HepG2 (cell line): ENCODE data around the gene U2AF2. TPM values are rescaled to one million over a fixed set of nuclear protein-coding genes. Genes with fewer than 3 reads are reported as not detected.

Experiments used
- AKNA ChIP-seq: sonication (generic); formaldehyde crosslinking; IDR thresholded peaks from 2 replicates; pipeline ENCODE4 v1.4.0; 2020; ENCODE audit warnings: missing genetic modification reagents, borderline replicate concordance
- DNMT1 ChIP-seq: sonication (generic); formaldehyde crosslinking; IDR thresholded peaks from 2 replicates; pipeline ENCODE4 v1.5.1; 2020; ENCODE audit warnings: mild to moderate bottlenecking, missing genetic modification reagents
- GPBP1L1 ChIP-seq: sonication (generic); formaldehyde crosslinking; IDR thresholded peaks from 2 replicates; pipeline ENCODE4 v1.5.0; 2020; ENCODE audit warnings: mild to moderate bottlenecking, missing genetic modification reagents
- HNF4G ChIP-seq, 2 experiments: sonication (generic) in 1 of 2; formaldehyde crosslinking in 1 of 2; IDR thresholded peaks; 2 replicates each; pipeline versions ENCODE4 v1.4.0 to v1.6.1; 2011 to 2020; ENCODE audit warnings: borderline replicate concordance in 2 of 2, low read depth in 2 of 2, mild to moderate bottlenecking in 2 of 2, low read length in 1 of 2, missing genetic modification reagents in 1 of 2, moderate library complexity in 1 of 2
- HNRNPK ChIP-seq: fragments of 200-400 bp; formaldehyde crosslinking; IDR thresholded peaks from 2 replicates; pipeline ENCODE4 v1.6.1; 2018; ENCODE audit warnings: low read length, low read depth, moderate library complexity, mild to moderate bottlenecking; ENCODE audit not compliant: poor library complexity, severe bottlenecking
- JARID2 ChIP-seq: sonication (generic); formaldehyde crosslinking; IDR thresholded peaks from 2 replicates; pipeline ENCODE4 v1.8.1; 2023; ENCODE audit warnings: missing genetic modification reagents, inconsistent platforms; ENCODE audit not compliant: insufficient replicate concordance
- LCORL ChIP-seq, 2 experiments: fragments of 450-650 bp in 1 of 2; sonication (generic) in 1 of 2; formaldehyde crosslinking in 1 of 2; IDR thresholded peaks; 2 replicates each; pipeline versions ENCODE4 v1.5.0 to v1.6.1; 2017 to 2020; ENCODE audit warnings: antibody characterized with exemption in 1 of 2, missing genetic modification reagents in 1 of 2
- TSC22D2 ChIP-seq: sonication (generic); formaldehyde crosslinking; IDR thresholded peaks from 2 replicates; pipeline ENCODE4 v1.5.1; 2020; ENCODE audit warnings: missing genetic modification reagents, mild to moderate bottlenecking, borderline replicate concordance
- USF2 ChIP-seq, 2 experiments: sonication (generic) in 1 of 2; formaldehyde crosslinking in 1 of 2; IDR thresholded peaks; 2 replicates each; pipeline versions ENCODE4 v1.5.1 to v1.6.1; 2011 to 2020; ENCODE audit warnings: borderline replicate concordance in 1 of 2, low read depth in 1 of 2, low read length in 1 of 2, mild to moderate bottlenecking in 1 of 2, missing genetic modification reagents in 1 of 2, moderate library complexity in 1 of 2
- ZBTB3 ChIP-seq: sonication (generic); formaldehyde crosslinking; IDR thresholded peaks from 2 replicates; pipeline ENCODE4 v1.4.0; 2020; ENCODE audit warnings: low read depth, mild to moderate bottlenecking, moderate library complexity, missing genetic modification reagents, borderline replicate concordance
- ZNF563 ChIP-seq: sonication (generic); formaldehyde crosslinking; IDR thresholded peaks from 2 replicates; pipeline ENCODE4 v1.8.0; 2022; ENCODE audit warnings: mild to moderate bottlenecking, moderate library complexity, missing genetic modification reagents
- ZNF749 ChIP-seq: sonication (generic); formaldehyde crosslinking; IDR thresholded peaks from 2 replicates; pipeline ENCODE4 v1.8.0; 2022; ENCODE audit warnings: mild to moderate bottlenecking, missing genetic modification reagents, moderate library complexity, borderline replicate concordance
- polyA plus RNA-seq, 8 experiments: library from polyadenylated mRNA; depleted of rRNA in 3 of 8; stranded (reverse) in 7 of 8; unstranded in 1 of 8; fragments of >200 nt; fragmentation: Illumina TruSeq in 4 of 8; extraction: Trizol in 4 of 8; gene quantifications; 2 replicates each; pipeline versions ENCODE4 v1.2.1 to v1.2.3, GENCODE V29; 2011 to 2016; ENCODE audit warnings: low read depth in 4 of 8, missing spikeins in 1 of 8, mixed read lengths in 1 of 8; ENCODE audit not compliant: insufficient read depth in 1 of 8
- total RNA-seq, 5 experiments: library from RNA; depleted of rRNA; stranded (reverse); fragments of >200 nt; fragmentation: Illumina TruSeq; extraction: Trizol; gene quantifications; 2 replicates each; pipeline ENCODE4 v1.2.3, GENCODE V29; 2016; ENCODE audit warnings: low read depth in 1 of 5
- TF ChIP-seq, protein P1 (sequence below): IDR thresholded peaks from 2 replicates; pipeline ENCODE4 v1.6.1; 2018; ENCODE audit warnings: missing genetic modification reagents
- TF ChIP-seq, protein P2 (sequence below): sonication (generic); formaldehyde crosslinking; IDR thresholded peaks from 2 replicates; pipeline ENCODE4 v1.8.1; 2022; ENCODE audit warnings: mild to moderate bottlenecking, missing genetic modification reagents

Gene U2AF2
- total and polyA plus RNA-seq, 2 of the 13 experiments (the other 11 are each of a cell fraction or from before 2014, with no cell fraction given): 84.3 to 124 TPM

DNA sequence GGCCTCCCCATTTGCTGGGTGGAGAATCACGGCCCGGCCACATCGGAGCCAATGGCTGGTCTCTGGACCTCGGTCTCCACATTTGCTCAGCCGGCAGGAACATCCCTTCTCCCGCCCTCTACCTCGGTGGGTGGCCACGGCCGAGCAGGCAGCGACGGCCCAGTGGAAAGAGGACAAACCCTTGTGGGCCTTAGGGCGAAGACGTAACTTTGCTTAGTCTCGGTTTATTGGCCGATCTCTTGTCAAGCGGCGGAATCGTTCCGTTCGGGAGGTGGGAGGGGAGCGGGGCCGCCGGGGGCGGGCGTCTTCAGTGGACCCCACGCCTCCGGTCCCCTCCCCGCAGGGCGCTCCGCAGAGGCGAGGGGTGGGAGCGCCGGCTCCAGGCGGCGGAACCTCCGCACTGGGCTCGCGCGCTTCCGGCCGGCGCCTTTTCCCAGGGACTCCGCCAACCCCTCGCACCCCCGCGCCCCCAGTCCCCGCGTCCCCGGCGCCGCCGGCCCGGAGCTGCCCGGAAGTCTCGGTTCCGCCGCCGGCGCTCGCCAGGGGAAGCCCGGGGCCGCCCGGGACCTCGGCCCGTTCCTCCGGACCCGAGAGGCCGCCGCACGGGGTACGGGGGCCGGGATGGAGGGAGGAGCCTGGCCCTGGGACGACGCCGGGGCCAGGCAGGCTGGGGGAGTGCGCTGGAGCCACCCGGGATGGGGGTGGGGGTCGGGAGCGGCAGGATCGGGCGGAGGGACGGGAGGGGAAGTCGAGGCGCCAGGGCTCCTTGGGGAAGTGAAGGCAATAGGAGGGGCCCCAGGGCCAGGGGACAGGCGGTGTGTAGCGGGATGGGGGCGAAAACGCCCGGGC is 14.0 kb upstream of the U2AF2 start, which contains the start of gene ZNF580 (continued):
- no peak for TF ChIP-seq LCORL (IDR thresholded peaks at IDR 0.05)
- peak; percentile 15; the same call in 1 of the 2 replicates for TF ChIP-seq LCORL (CRISPR knock-in tag; IDR thresholded peaks at IDR 0.05)
- peak; percentile 53; the same call in 1 of the 2 replicates for TF ChIP-seq ZBTB3 (CRISPR knock-in tag)
- no peak for TF ChIP-seq ZNF749
- TF ChIP-seq HNRNPK: peak; percentile 82
- no peak for TF ChIP-seq GPBP1L1
- TF ChIP-seq USF2 (IDR thresholded peaks at IDR 0.05; ENCODE audit: low read depth, low read length): no peak
- no peak for TF ChIP-seq USF2 (CRISPR knock-in tag; IDR thresholded peaks at IDR 0.05; ENCODE audit: borderline replicate concordance)
- TF ChIP-seq TSC22D2 (CRISPR knock-in tag): no peak
- TF ChIP-seq AKNA (CRISPR knock-in tag): no peak
- no peak; the same call in 1 of the 2 replicates for TF ChIP-seq HNF4G (IDR thresholded peaks at IDR 0.05; ENCODE audit: borderline replicate concordance, low read depth, low read length)
- no peak for TF ChIP-seq HNF4G (CRISPR knock-in tag; IDR thresholded peaks at IDR 0.05; ENCODE audit: borderline replicate concordance, low read depth)
- TF ChIP-seq JARID2 (CRISPR knock-in tag): no peak
- TF ChIP-seq DNMT1 (CRISPR knock-in tag): 0 out of 2 replicates have a peak, but pooled peaks have one; percentile 77
- peak; percentile 66; the same call in 1 of the 2 replicates for TF ChIP-seq ZNF563 (CRISPR knock-in tag)
- TF ChIP-seq, protein P1, sequence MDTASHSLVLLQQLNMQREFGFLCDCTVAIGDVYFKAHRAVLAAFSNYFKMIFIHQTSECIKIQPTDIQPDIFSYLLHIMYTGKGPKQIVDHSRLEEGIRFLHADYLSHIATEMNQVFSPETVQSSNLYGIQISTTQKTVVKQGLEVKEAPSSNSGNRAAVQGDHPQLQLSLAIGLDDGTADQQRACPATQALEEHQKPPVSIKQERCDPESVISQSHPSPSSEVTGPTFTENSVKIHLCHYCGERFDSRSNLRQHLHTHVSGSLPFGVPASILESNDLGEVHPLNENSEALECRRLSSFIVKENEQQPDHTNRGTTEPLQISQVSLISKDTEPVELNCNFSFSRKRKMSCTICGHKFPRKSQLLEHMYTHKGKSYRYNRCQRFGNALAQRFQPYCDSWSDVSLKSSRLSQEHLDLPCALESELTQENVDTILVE (CRISPR knock-in tag): peak; percentile 85; the same call in 1 of the 2 replicates
- TF ChIP-seq, protein P2, sequence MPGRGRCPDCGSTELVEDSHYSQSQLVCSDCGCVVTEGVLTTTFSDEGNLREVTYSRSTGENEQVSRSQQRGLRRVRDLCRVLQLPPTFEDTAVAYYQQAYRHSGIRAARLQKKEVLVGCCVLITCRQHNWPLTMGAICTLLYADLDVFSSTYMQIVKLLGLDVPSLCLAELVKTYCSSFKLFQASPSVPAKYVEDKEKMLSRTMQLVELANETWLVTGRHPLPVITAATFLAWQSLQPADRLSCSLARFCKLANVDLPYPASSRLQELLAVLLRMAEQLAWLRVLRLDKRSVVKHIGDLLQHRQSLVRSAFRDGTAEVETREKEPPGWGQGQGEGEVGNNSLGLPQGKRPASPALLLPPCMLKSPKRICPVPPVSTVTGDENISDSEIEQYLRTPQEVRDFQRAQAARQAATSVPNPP (CRISPR knock-in tag): 0 out of 2 replicates have a peak, but pooled peaks have one; percentile 31
